Measurements from ENCODE around the gene EMILIN1.

EMILIN1 gene

DNA sequence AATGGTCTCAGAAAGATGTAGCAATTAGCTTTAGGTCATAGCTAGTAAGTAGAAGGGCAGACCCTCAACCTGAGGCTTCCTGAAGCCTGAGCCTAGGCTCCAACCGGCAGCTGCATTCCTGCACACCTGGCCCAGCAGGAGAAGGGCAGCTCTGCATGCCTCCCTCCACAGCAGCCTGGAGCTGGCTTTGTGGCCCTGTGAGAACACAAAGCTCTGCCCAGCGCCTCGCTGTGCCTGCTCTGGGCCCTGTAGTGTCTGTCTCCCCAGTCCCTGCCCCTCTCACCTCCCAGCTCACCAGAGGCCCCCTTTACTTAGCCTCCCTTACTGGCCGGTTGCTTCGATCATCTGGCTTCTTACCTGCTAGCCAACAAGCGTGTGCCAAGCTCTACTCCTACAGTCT is 39.0 kb upstream of the EMILIN1 start:
- TF ChIP-seq, protein P1, sequence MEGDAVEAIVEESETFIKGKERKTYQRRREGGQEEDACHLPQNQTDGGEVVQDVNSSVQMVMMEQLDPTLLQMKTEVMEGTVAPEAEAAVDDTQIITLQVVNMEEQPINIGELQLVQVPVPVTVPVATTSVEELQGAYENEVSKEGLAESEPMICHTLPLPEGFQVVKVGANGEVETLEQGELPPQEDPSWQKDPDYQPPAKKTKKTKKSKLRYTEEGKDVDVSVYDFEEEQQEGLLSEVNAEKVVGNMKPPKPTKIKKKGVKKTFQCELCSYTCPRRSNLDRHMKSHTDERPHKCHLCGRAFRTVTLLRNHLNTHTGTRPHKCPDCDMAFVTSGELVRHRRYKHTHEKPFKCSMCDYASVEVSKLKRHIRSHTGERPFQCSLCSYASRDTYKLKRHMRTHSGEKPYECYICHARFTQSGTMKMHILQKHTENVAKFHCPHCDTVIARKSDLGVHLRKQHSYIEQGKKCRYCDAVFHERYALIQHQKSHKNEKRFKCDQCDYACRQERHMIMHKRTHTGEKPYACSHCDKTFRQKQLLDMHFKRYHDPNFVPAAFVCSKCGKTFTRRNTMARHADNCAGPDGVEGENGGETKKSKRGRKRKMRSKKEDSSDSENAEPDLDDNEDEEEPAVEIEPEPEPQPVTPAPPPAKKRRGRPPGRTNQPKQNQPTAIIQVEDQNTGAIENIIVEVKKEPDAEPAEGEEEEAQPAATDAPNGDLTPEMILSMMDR (IDR thresholded peaks at IDR 0.05; ENCODE audit: low read length, missing control alignments): no peak
- H3K4me3 ChIP-seq (replicated peaks; ENCODE audit: low read depth, low read length): no peak overlapping the region
- DNase-seq (ENCODE audit: low read depth): no peak

- no peak overlapping the region for H3K4me3 ChIP-seq (replicated peaks; ENCODE audit: low read depth, low read length)
- no peak for DNase-seq (ENCODE audit: low read depth)
- TF ChIP-seq, protein P1 (IDR thresholded peaks at IDR 0.05; ENCODE audit: low read length, missing control alignments): no peak
Measured at GRCh38 chr2:27039871-27040270, 38.5 kb upstream of the EMILIN1 start.

DNA sequence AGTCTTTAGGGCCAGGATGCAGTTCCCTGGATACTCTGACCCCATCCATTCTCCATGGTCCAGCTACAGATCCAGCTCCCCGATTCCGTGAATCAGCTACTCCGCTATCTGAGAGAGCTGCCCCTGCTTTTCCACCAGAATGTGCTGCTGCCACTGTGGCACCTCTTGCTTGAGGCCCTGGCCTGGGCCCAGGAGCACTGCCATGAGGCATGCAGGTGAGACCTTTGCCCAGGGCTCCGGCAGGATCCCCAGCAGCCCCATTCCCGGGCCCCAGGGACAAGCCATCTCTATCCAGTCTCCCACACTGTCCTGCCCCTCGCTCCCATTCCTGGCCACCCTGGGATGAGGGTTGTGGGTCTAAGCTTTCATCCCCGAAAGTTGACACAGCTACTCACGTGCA is 38.1 kb upstream of the EMILIN1 start:
- TF ChIP-seq, protein P1 (IDR thresholded peaks at IDR 0.05; ENCODE audit: low read length, missing control alignments): no peak
- no peak overlapping the region for H3K4me3 ChIP-seq (replicated peaks; ENCODE audit: low read depth, low read length)
- no peak for DNase-seq (ENCODE audit: low read depth)

DNA sequence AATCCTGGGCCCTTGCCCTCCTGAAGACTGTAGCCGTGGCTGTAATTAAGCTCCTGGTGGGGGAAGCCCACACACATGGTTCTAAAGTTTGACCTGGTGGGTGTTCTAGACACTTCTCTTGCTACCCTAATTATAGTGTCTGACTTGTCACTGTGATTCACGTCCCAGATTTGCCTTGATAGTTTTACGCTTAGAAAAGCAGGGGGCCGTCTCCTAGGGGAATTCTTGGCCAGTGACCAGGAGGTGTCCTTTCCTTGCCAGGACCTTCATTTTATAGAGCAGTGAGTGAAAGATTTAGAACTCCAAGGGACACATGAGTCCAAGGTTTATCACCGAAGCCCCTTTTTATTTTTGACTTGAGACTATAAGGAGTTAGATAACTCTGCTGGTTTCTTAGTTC is 36.7 kb upstream of the EMILIN1 start:
- TF ChIP-seq, protein P1 (IDR thresholded peaks at IDR 0.05; ENCODE audit: low read length, missing control alignments): no peak
- DNase-seq (ENCODE audit: low read depth): no peak
- H3K4me3 ChIP-seq (replicated peaks; ENCODE audit: low read depth, low read length): no peak overlapping the region

DNA sequence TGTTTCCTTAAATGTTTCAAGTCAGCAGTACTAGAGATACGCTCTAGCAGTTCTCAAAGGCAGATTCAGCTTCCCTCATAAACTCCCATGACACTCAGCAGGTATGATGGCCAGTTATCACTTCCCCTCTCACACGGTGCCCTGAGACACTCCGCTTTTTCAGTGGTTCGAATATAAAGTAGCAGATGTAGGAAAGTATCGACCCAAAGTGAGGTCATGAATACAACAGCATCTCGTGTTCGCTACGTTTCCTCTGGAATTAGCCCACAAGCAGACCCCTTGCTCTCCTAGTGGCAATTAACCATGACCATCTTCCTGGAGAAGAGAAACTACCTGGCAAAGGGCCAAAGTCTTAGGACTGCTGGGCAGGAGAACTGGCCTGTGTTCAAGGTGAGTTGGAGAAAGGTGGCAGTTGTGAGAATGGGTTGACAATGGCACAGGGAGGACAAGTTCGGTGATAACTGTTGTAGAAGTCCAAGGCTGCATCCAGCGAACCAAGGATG is 36.2 kb upstream of the EMILIN1 start:
- no peak overlapping the region for H3K4me3 ChIP-seq (replicated peaks; ENCODE audit: low read depth, low read length)
- DNase-seq (ENCODE audit: low read depth): no peak
- TF ChIP-seq, protein P1 (IDR thresholded peaks at IDR 0.05; ENCODE audit: low read length, missing control alignments): no peak

- no peak overlapping the region for H3K4me3 ChIP-seq (replicated peaks; ENCODE audit: low read depth, low read length)
- no peak for DNase-seq (ENCODE audit: low read depth)
- TF ChIP-seq, protein P1 (IDR thresholded peaks at IDR 0.05; ENCODE audit: low read length, missing control alignments): no peak
Measured at GRCh38 chr2:27042985-27043634, 35.3 kb upstream of the EMILIN1 start.
